ENCODE results near the gene MSH6. TPM values are rescaled to one million over a fixed set of nuclear protein-coding genes. Genes with fewer than 3 reads are reported as not detected.

The MSH6 gene
- total and polyA plus RNA-seq, 5 experiments from 2014 or later, result 17.7 to 43.3 (median 28.9) TPM

Other genes starting within 250 kb of the MSH6 start
- gene KCNK12, start 212.2 kb upstream of the MSH6 start, total RNA-seq, result under 1 TPM; 0.55 to 0.60 TPM
- gene KCNK12, start 212.2 kb upstream of the MSH6 start, polyA plus RNA-seq, result under 1 TPM; 0.27 to 0.44 (median 0.32) TPM
- 10 to 100 TPM; 96.6 to 97.7 TPM for gene FBXO11, start 123.4 kb downstream of the MSH6 start, total RNA-seq
- 10 to 100 TPM in 1 of 3 donors, 1 to 10 TPM in 2; 5.0 to 10.4 (median 6.3) TPM for gene FBXO11, start 123.4 kb downstream of the MSH6 start, polyA plus RNA-seq

All from naive thymus-derived CD8-positive, alpha-beta T cell (primary cell).